ENCODE data around the gene ANO5.

The ANO5 gene

GRCh38 chr11:22194306-22194705 is 1.4 kb downstream of the ANO5 start:
- no peak overlapping the region for H3K27ac ChIP-seq (ENCODE audit: low read depth, low read length)
- no peaks in the 10 kb centered on the region for H3K4me1 ChIP-seq (ENCODE audit: control insufficient read depth, low read length)
- H3K27me3 ChIP-seq (ENCODE audit: control insufficient read depth, low read length), result no peaks in the 10 kb centered on the region
- no peaks in the 10 kb centered on the region for H3K36me3 ChIP-seq (ENCODE audit: control insufficient read depth, low read length)
- no peak overlapping the region for H3K4me2 ChIP-seq (ENCODE audit: low read length)
- no peak overlapping the region for H3K4me3 ChIP-seq (ENCODE audit: low read length)
- no peaks in the 10 kb centered on the region for H3K79me2 ChIP-seq (ENCODE audit: control insufficient read depth, low read length)
- no peaks in the 10 kb centered on the region for H3K9me2 ChIP-seq (replicated peaks; ENCODE audit: control insufficient read depth, low read length)
- H3K9me3 ChIP-seq (ENCODE audit: control insufficient read depth, insufficient read depth, low read length), result no peaks in the 10 kb centered on the region
- no peak for TF ChIP-seq EZH2phosphoT487 (IDR thresholded peaks at IDR 0.05; ENCODE audit: borderline replicate concordance, low read length)
- H3F3A ChIP-seq (ENCODE audit: control insufficient read depth, insufficient read depth), result no peaks in the 10 kb centered on the region
- no peaks in the 10 kb centered on the region for H4K20me1 ChIP-seq (ENCODE audit: control insufficient read depth, insufficient read depth, low read depth, low read length)

- Histone ChIP-seq H4K20me1 (ENCODE audit: control insufficient read depth, insufficient read depth, low read depth, low read length) (no peaks in the 10 kb centered on the region), H3F3A (ENCODE audit: control insufficient read depth, insufficient read depth) (no peaks in the 10 kb centered on the region), H3K4me1 (ENCODE audit: control insufficient read depth, low read length) (no peaks in the 10 kb centered on the region), H3K79me2 (ENCODE audit: control insufficient read depth, low read length) (no peaks in the 10 kb centered on the region), H3K9me3 (ENCODE audit: control insufficient read depth, insufficient read depth, low read length) (no peaks in the 10 kb centered on the region), H3K27ac (ENCODE audit: low read depth, low read length) (no peak overlapping the region), H3K36me3 (ENCODE audit: control insufficient read depth, low read length) (no peaks in the 10 kb centered on the region), H3K27me3 (ENCODE audit: control insufficient read depth, low read length) (no peaks in the 10 kb centered on the region), H3K9me2 (replicated peaks; ENCODE audit: control insufficient read depth, low read length) (no peaks in the 10 kb centered on the region), H3K4me3 (ENCODE audit: low read length) (no peak overlapping the region), H3K4me2 (ENCODE audit: low read length) (no peak overlapping the region)
- no peak for TF ChIP-seq EZH2phosphoT487 (IDR thresholded peaks at IDR 0.05; ENCODE audit: borderline replicate concordance, low read length)
- no peak for TF ChIP-seq CTCF (IDR thresholded peaks at IDR 0.05; ENCODE audit: low read depth, low read length, poor library complexity, severe bottlenecking)
These were observed 2.0 kb downstream of the ANO5 start for GRCh38 chr11:22194907-22195306.

GRCh38 chr11:22197139-22198005 is 4.5 kb downstream of the ANO5 start:
- H3K9me2 ChIP-seq (replicated peaks; ENCODE audit: control insufficient read depth, low read length), result no peaks in the 10 kb centered on the region
- H3K4me3 ChIP-seq (ENCODE audit: low read length), result no peak overlapping the region
- H3K79me2 ChIP-seq (ENCODE audit: control insufficient read depth, low read length), result no peaks in the 10 kb centered on the region
- no peaks in the 10 kb centered on the region for H3K4me1 ChIP-seq (ENCODE audit: control insufficient read depth, low read length)
- H3K9me3 ChIP-seq (ENCODE audit: control insufficient read depth, insufficient read depth, low read length), result no peaks in the 10 kb centered on the region
- H3K27ac ChIP-seq (ENCODE audit: low read depth, low read length), result no peak overlapping the region
- TF ChIP-seq EZH2phosphoT487 (IDR thresholded peaks at IDR 0.05; ENCODE audit: borderline replicate concordance, low read length) (no peak), CTCF (IDR thresholded peaks at IDR 0.05; ENCODE audit: low read depth, low read length, poor library complexity, severe bottlenecking) (no peak)
- H3K36me3 ChIP-seq (ENCODE audit: control insufficient read depth, low read length), result no peaks in the 10 kb centered on the region
- H3K4me2 ChIP-seq (ENCODE audit: low read length), result no peak overlapping the region
- no peaks in the 10 kb centered on the region for H4K20me1 ChIP-seq (ENCODE audit: control insufficient read depth, insufficient read depth, low read depth, low read length)
- H3K27me3 ChIP-seq (ENCODE audit: control insufficient read depth, low read length), result no peaks in the 10 kb centered on the region
- H3F3A ChIP-seq (ENCODE audit: control insufficient read depth, insufficient read depth), result no peaks in the 10 kb centered on the region

GRCh38 chr11:22199243-22199642 is 6.4 kb downstream of the ANO5 start:
- H3K27me3 ChIP-seq (ENCODE audit: control insufficient read depth, low read length), result no peaks in the 10 kb centered on the region
- H3F3A ChIP-seq (ENCODE audit: control insufficient read depth, insufficient read depth), result no peaks in the 10 kb centered on the region
- H3K9me3 ChIP-seq (ENCODE audit: control insufficient read depth, insufficient read depth, low read length), result no peaks in the 10 kb centered on the region
- no peak overlapping the region for H3K27ac ChIP-seq (ENCODE audit: low read depth, low read length)
- H4K20me1 ChIP-seq (ENCODE audit: control insufficient read depth, insufficient read depth, low read depth, low read length), result no peaks in the 10 kb centered on the region
- no peaks in the 10 kb centered on the region for H3K4me1 ChIP-seq (ENCODE audit: control insufficient read depth, low read length)
- H3K4me2 ChIP-seq (ENCODE audit: low read length), result no peak overlapping the region
- H3K36me3 ChIP-seq (ENCODE audit: control insufficient read depth, low read length), result no peaks in the 10 kb centered on the region
- TF ChIP-seq CTCF (IDR thresholded peaks at IDR 0.05; ENCODE audit: low read depth, low read length, poor library complexity, severe bottlenecking) (no peak), EZH2phosphoT487 (IDR thresholded peaks at IDR 0.05; ENCODE audit: borderline replicate concordance, low read length) (no peak)
- no peaks in the 10 kb centered on the region for H3K79me2 ChIP-seq (ENCODE audit: control insufficient read depth, low read length)
- no peak overlapping the region for H3K4me3 ChIP-seq (ENCODE audit: low read length)
- H3K9me2 ChIP-seq (replicated peaks; ENCODE audit: control insufficient read depth, low read length), result no peaks in the 10 kb centered on the region

Measured in DOHH2 (cell line).